VCaP (cell line): Measurements from ENCODE around the gene FAM219A.

Experiments used
- H3K27ac ChIP-seq: fragments of 450-650 bp; 2 replicates; pipeline ENCODE4 v1.5.1; 2017
- TF ChIP-seq, protein P1 (sequence below): fragments of 450-650 bp; conservative IDR thresholded peaks from 2 replicates; pipeline ENCODE4 v1.5.1; 2017; ENCODE audit warnings: mild to moderate bottlenecking, moderate library complexity

FAM219A gene

DNA sequence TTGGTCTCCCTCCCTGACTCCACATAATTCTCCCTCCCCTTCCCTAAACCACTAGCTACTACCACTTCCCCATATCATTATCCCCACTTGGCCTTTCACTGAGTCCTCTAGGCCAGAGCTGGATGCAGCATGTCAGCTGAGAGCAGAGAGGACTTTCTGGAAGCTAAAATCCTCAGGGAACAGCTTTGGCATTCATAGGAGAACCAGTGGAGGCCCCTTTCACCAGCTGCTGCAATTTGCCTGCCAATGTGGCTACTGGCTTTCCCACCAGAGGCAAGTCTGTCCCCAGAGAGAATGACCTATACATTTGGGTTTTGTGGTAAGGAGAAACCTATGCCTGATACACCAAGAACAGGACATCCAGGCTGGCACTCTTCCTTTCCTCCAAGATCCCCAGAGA is 14.4 kb downstream of the FAM219A start:
- TF ChIP-seq, protein P1, sequence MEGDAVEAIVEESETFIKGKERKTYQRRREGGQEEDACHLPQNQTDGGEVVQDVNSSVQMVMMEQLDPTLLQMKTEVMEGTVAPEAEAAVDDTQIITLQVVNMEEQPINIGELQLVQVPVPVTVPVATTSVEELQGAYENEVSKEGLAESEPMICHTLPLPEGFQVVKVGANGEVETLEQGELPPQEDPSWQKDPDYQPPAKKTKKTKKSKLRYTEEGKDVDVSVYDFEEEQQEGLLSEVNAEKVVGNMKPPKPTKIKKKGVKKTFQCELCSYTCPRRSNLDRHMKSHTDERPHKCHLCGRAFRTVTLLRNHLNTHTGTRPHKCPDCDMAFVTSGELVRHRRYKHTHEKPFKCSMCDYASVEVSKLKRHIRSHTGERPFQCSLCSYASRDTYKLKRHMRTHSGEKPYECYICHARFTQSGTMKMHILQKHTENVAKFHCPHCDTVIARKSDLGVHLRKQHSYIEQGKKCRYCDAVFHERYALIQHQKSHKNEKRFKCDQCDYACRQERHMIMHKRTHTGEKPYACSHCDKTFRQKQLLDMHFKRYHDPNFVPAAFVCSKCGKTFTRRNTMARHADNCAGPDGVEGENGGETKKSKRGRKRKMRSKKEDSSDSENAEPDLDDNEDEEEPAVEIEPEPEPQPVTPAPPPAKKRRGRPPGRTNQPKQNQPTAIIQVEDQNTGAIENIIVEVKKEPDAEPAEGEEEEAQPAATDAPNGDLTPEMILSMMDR = no peak
- H3K27ac ChIP-seq = no peak overlapping the region

DNA sequence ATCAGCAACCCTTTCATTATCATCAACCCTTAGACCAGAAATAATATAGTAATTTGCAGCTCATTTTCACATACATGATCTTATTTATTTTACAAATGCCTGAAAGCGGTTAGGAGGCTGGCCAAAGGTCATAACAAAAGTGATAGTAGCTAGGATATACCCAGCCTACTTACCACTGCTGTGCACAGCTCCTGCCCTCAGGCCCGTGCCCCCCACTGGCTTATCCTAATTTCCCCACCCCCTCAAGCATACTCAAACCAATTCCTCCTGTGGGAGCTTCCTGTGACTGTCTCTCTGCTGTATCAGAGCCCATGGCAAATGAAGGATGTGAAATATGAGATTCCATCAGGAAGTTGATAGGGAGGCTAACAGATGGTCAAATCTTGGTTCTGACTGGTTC is 14.8 kb downstream of the FAM219A start:
- TF ChIP-seq, protein P1 = no peak

DNA sequence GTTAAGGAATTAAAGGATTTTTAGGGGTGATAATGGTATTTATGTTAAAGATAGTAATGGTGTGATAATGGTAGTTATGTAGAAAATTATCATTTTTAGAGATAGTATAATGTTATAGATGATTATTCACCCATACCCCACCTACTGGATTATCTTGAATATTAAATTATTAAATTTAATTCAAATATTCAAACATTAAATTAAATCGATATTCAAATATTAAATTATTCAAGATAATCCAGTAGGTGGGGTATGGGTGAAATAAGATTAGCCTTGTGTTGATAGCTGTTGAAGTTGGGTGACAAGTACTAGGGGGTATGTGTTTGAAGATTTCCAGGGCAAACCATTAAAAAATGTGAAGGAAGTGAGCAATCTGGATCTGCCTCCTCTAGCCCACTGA is 15.6 kb downstream of the FAM219A start:
- TF ChIP-seq, protein P1 = no peak
- no peak overlapping the region for H3K27ac ChIP-seq

More for the DNA sequence above, 14.8 kb downstream of the FAM219A start:
- no peak overlapping the region for H3K27ac ChIP-seq

DNA sequence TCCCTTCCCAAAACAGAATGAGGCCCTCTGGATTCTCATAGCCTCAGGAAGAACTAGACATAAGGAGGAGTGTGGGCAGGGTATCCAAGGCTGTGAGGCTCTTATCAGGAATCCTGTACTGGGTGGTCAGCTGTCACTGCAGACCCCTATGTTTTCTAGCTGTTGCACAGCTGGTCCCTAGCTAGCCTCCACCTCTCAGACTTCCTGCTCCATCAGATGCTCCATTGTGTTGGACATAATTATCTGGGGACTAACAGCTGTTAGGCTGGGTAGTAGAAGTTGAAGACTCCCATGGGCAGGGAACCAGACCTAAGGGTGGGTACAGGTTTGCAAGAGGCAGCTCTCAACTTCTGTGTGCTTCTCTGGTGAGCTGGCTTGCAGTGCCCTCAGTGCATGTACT is 18.4 kb downstream of the FAM219A start:
- H3K27ac ChIP-seq = peak overlapping the region; percentile 74; the same call in 1 of the 2 replicates
- TF ChIP-seq, protein P1 = no peak

DNA sequence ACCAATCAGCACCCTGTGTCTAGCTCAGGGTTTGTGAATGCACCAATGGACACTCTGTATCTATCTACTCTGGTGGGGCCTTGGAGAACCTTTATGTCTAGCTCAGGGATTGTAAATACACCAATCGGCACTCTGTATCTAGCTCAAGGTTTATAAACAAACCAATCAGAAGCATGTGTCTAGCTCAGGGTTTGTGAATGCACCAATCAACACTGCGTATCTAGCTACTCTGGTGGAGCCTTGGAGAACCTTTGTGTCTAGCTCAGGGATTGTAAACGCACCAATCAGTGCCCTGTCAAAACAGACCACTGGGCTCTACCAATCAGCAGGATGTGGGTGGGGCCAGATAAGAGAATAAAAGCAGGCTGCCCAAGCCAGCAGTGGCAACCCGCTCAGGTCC is 19.9 kb downstream of the FAM219A start:
- peak overlapping the region; percentile 90 for H3K27ac ChIP-seq

DNA sequence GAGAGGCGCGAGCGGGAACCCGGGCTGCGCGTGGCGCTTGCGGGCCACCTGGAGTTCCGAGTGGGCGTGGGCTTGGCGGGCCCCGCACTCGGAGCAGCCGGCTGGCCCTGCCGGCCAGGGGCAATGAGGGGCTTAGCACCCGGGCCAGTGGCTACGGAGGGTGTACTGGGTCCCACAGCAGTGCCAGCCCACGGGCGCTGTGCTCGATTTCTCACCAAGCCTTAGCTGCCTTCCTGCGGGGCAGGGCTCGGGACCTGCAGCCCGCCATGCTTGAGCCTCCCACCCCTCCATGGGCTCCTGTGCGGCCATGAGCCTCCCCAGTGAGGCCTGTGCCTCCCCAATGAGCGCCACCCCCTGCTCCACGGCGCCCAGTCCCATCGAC is 20.5 kb downstream of the FAM219A start:
- H3K27ac ChIP-seq = peak overlapping the region; percentile 90

DNA sequence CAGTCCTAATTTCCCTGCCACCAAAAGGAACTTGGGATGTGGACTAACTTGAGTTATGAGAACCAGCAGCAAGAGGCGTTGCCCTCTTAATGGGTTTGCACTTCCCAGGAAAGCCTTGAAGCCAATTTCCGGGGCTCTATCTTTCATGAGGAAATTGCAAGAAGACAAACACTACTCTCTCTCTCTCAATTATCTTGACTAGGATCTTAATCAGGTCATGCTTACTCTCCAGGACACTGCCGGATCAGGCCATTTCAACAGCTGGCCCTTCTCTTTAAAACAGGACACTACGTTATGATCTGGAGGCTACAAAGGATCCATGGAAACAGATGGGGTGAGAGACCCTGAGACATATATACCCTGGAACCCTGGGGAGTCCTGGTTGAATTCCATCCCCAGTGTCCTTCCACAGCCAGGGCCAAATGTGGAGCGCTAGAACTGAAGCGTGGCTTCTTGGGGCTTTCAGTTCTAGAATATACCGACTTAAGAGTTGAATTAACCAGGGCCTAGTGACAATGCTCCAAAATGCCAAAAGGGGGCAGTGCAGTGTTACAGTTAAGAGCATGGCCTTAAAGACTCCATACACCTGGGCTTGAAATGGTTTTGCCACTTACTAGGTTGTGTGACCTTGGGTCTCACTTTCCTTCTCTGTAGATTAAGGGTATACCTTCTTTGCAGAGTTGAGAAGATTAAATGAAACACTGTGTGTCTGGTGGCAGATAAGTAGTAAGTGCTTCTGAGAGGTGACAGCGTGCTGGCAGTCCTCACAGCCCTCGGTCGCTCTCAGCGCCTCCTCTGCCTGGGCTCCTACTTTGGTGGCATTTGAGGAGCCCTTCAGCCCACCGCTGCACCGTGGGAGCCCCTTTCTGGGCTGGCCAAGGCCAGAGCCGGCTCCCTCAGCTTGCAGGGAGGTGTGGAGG is 21.1 kb downstream of the FAM219A start:
- TF ChIP-seq, protein P1 = peak; percentile 76
- H3K27ac ChIP-seq = peak overlapping the region; percentile 90

DNA sequence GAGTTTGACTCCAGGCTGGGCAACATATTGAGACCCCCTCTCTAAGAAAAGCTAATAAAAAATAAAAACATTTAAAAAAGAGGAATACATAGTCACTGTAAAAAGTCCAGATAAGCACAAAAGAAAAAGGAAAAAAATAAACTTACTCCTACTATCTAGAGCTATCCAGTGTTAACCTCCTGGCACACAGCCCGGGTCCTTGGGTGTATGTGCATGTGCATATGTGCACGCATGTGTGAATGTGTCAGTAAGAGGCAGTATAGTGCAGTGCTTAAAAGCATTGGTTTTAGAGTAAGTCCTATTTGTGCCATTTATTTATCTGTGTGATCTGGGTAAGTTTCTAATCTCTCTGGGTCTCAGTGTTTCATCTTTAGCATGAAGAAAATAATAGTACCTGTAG is 26.7 kb downstream of the FAM219A start:
- TF ChIP-seq, protein P1 = no peak
- H3K27ac ChIP-seq = peak overlapping the region; percentile 90
